BLaER1 treated with 17β-estradiol and CSF1 and Interleukin-3, amounts not matched to agents 10 nM and 100 nM (cell line): ENCODE results near the gene FNTB.

ENCODE experiments used
- H3K27ac ChIP-seq, 11 experiments: shearing (Covaris generic); formaldehyde crosslinking; 2 replicates each; pipeline ENCODE4 v1.8.1; 2022
- H3K27me3 ChIP-seq, 11 experiments: shearing (Covaris generic); formaldehyde crosslinking; 2 replicates each; pipeline ENCODE4 v1.8.1; 2022
- H3K36me3 ChIP-seq, 11 experiments: shearing (Covaris generic); formaldehyde crosslinking; 2 replicates each; pipeline ENCODE4 v1.8.1; 2022
- H3K4me1 ChIP-seq, 10 experiments: shearing (Covaris generic); formaldehyde crosslinking; 2 replicates each; pipeline ENCODE4 v1.8.1; 2022
- H3K4me2 ChIP-seq, 11 experiments: shearing (Covaris generic); formaldehyde crosslinking; 2 replicates each; pipeline ENCODE4 v1.8.1; 2022
- H3K4me3 ChIP-seq, 10 experiments: shearing (Covaris generic); formaldehyde crosslinking; 2 replicates each; pipeline ENCODE4 v1.8.1; 2022
- H3K9ac ChIP-seq, 11 experiments: shearing (Covaris generic); formaldehyde crosslinking; 2 replicates each; pipeline ENCODE4 v1.8.1; 2022
- H3K9me3 ChIP-seq, 11 experiments: shearing (Covaris generic); formaldehyde crosslinking; replicated peaks in 1 of 11; 2 replicates each; pipeline ENCODE4 v1.8.1; 2022
- H4K20me1 ChIP-seq, 11 experiments: shearing (Covaris generic); formaldehyde crosslinking; 2 replicates each; pipeline ENCODE4 v1.8.1; 2022
- Cebpa-rat ChIP-seq, 11 experiments: shearing (Covaris generic); IDR thresholded peaks; 2 replicates each; pipeline ENCODE4 v1.8.1; 2022

Gene FNTB

GRCh38 chr14:65106316-65106715 lies 119.6 kb downstream of the FNTB start:
- Histone ChIP-seq H3K27me3 (no peaks in the 10 kb centered on the region), H3K36me3 (no peaks in the 10 kb centered on the region), H3K9me3 (no peaks in the 10 kb centered on the region), H3K9ac (no peak overlapping the region; a peak in 1 of 22 replicates), H4K20me1 (peaks cover 0 to 5% (median 0%) of the 10 kb centered on the region in 11 experiments; a peak in 4 of 22 replicates), H3K4me1 (peaks cover 18 to 82% (median 67%) of the 10 kb centered on the region in 10 experiments), H3K4me3 (no peak overlapping the region), H3K27ac (peak overlapping the region in 2 of 11 experiments; percentile 54; a peak in 4 of 22 replicates), H3K4me2 (peak overlapping the region in 8 of 11 experiments; percentile 42 to 81 (median 74); a peak in 16 of 22 replicates)
- no peak for TF ChIP-seq Cebpa-rat (IDR thresholded peaks at IDR 0.05)

DNA sequence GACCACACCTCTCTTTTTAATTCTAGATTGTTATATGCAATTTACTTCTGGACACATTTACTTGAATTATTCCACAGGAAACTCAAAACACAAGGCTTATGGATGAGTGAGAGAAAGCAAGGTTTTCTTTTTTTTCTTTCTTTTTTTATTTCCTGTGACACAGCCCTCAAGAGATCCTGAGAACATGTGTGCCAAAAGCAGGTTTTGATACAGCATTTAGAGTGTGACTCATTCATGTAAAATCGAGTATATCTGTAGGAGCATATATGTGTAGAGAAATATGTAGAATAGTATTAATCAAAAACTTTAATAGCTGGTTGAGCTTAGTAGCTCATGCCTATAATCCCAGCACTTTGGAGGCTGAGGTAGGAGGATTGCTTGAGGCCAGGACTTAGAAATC lies 120.0 kb downstream of the FNTB start:
- Histone ChIP-seq H3K4me2 (peak overlapping the region in 8 of 11 experiments; percentile 42 to 81 (median 74); a peak in 17 of 22 replicates), H3K9me3 (no peaks in the 10 kb centered on the region), H3K36me3 (no peaks in the 10 kb centered on the region), H3K4me1 (peaks cover 18 to 87% (median 71%) of the 10 kb centered on the region in 10 experiments), H3K27me3 (no peaks in the 10 kb centered on the region), H3K9ac (no peak overlapping the region; a peak in 1 of 22 replicates), H3K27ac (peak overlapping the region in 4 of 11 experiments; percentile 53 to 67 (median 54); a peak in 5 of 22 replicates), H4K20me1 (peaks cover 0 to 4% (median 0%) of the 10 kb centered on the region in 11 experiments; a peak in 4 of 22 replicates), H3K4me3 (no peak overlapping the region)
- TF ChIP-seq Cebpa-rat (IDR thresholded peaks at IDR 0.05): no peak

- Histone ChIP-seq H3K9ac (peak overlapping the region in 3 of 11 experiments; percentile 6 to 37 (median 19); a peak in 3 of 22 replicates), H3K36me3 (no peaks in the 10 kb centered on the region), H3K27ac (peak overlapping the region in 5 of 11 experiments; percentile 23 to 67 (median 54); a peak in 9 of 22 replicates), H3K27me3 (no peaks in the 10 kb centered on the region), H3K4me1 (peaks cover 18 to 90% (median 72%) of the 10 kb centered on the region in 10 experiments), H3K4me2 (peak overlapping the region; percentile 37 to 81 (median 72)), H3K4me3 (peak overlapping the region in 1 of 10 experiments; percentile 10; a peak in 1 of 20 replicates), H3K9me3 (no peaks in the 10 kb centered on the region), H4K20me1 (no peaks in the 10 kb centered on the region)
- TF ChIP-seq Cebpa-rat (IDR thresholded peaks at IDR 0.05): no peak
Measured at GRCh38 chr14:65107200-65107599, 120.5 kb downstream of the FNTB start.

DNA sequence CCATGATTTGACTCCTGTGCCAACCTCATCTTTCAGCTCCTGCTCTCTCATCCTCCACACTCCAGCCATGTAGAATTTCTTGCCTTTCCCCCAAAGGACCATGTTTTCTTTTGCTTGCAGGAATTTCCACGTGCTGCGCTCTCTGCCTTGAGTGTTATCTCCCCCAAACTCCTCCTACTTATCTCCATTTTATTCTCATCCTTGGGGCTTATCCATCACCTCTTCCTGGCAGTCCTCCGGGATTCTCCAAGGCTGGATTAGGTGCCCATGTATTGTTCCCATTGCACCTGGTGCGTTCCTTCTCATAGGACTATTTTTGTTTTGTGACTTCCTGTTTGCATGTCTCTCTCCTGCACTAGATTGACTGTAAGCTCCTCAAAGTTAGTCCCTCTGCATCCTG lies 122.7 kb downstream of the FNTB start:
- TF ChIP-seq Cebpa-rat (IDR thresholded peaks at IDR 0.05): no peak
- Histone ChIP-seq H3K27ac (0 out of 22 replicates have a peak overlapping the region, but pooled peaks of 1 of the 11 experiments have one; percentile 4), H3K27me3 (no peaks in the 10 kb centered on the region), H3K4me1 (peaks cover 9 to 92% (median 61%) of the 10 kb centered on the region in 10 experiments), H3K36me3 (no peaks in the 10 kb centered on the region), H3K4me2 (peak overlapping the region in 9 of 11 experiments; percentile 13 to 81 (median 72); a peak in 15 of 22 replicates), H4K20me1 (no peaks in the 10 kb centered on the region), H3K4me3 (no peak overlapping the region), H3K9me3 (peaks cover 0 to 4% (median 0%) of the 10 kb centered on the region in 11 experiments; a peak in 1 of 22 replicates), H3K9ac (no peak overlapping the region)

- Histone ChIP-seq H3K36me3 (no peaks in the 10 kb centered on the region), H3K4me2 (peak overlapping the region in 9 of 11 experiments; percentile 2 to 81 (median 72); a peak in 15 of 22 replicates), H3K4me1 (peaks cover 9 to 81% (median 59%) of the 10 kb centered on the region in 10 experiments), H3K4me3 (0 out of 20 replicates have a peak overlapping the region, but pooled peaks of 1 of the 10 experiments have one; percentile 16), H3K9ac (0 out of 22 replicates have a peak overlapping the region, but pooled peaks of 3 of the 11 experiments have one; percentile 7 to 25 (median 20)), H3K27me3 (no peaks in the 10 kb centered on the region), H3K9me3 (peaks cover 0 to 15% (median 10%) of the 10 kb centered on the region in 11 experiments; a peak in 15 of 22 replicates), H4K20me1 (no peaks in the 10 kb centered on the region), H3K27ac (peak overlapping the region in 6 of 11 experiments; percentile 10 to 61 (median 34); a peak in 7 of 22 replicates)
- TF ChIP-seq Cebpa-rat (IDR thresholded peaks at IDR 0.05): no peak
Measured at GRCh38 chr14:65110525-65110924, 123.8 kb downstream of the FNTB start.
